NCI-H146 (cell line): Measurements from ENCODE around the gene WARS2.

Source experiments
- DNase-seq: peaks from one replicate; lab custom pipeline; 2025; lab: John Stamatoyannopoulos, UW

WARS2 gene

GRCh38 chr1:118999348-119000071, 140.9 kb downstream of the WARS2 start:
- no peak for DNase-seq

GRCh38 chr1:118998171-118998570, 142.3 kb downstream of the WARS2 start:
- DNase-seq, result no peak

GRCh38 chr1:118997225-118997624, 143.2 kb downstream of the WARS2 start:
- DNase-seq, result no peak

- DNase-seq, result no peak
These were observed 145.0 kb downstream of the WARS2 start for GRCh38 chr1:118995312-118996016.

GRCh38 chr1:118993700-118994026, 146.8 kb downstream of the WARS2 start:
- DNase-seq, result no peak

- DNase-seq, result no peak
These were observed 147.4 kb downstream of the WARS2 start for GRCh38 chr1:118992868-118993699.

- DNase-seq, result no peak
These were observed 148.1 kb downstream of the WARS2 start for GRCh38 chr1:118992237-118992825.

- DNase-seq, result no peak
These were observed 149.0 kb downstream of the WARS2 start for GRCh38 chr1:118991448-118991847.

- DNase-seq, result no peak
These were observed 149.8 kb downstream of the WARS2 start for GRCh38 chr1:118990513-118991152.

GRCh38 chr1:118989878-118990378, 150.5 kb downstream of the WARS2 start:
- no peak for DNase-seq

GRCh38 chr1:118989006-118989815, 151.2 kb downstream of the WARS2 start:
- no peak for DNase-seq

GRCh38 chr1:118988186-118989005, 152.1 kb downstream of the WARS2 start, which contains the start of gene TBX15:
Gene TBX15, minus strand, starts transcription at chr1:118988343. Its CDS starts 548 bp downstream, at chr1:118987795.
- DNase-seq, result no peak

GRCh38 chr1:118987468-118988185, 152.8 kb downstream of the WARS2 start:
- no peak for DNase-seq

GRCh38 chr1:118986555-118987467, 153.6 kb downstream of the WARS2 start:
- DNase-seq, result no peak

GRCh38 chr1:118985640-118986554, 154.6 kb downstream of the WARS2 start:
- no peak for DNase-seq

GRCh38 chr1:118984722-118985639, 155.5 kb downstream of the WARS2 start:
- DNase-seq, result no peak
